Kidney epithelial cell (primary cell): ENCODE results near the gene AFF1. TPM values are rescaled to one million over a fixed set of nuclear protein-coding genes. Genes with fewer than 3 reads are reported as not detected.

Experiments used
- DNase-seq: peaks from one replicate; pipeline ENCODE4 v3.0.0-alpha.2; 2010; ENCODE audit warnings: low read depth
- H3K27me3 ChIP-seq: 2 replicates; pipeline ENCODE4 v1.6.0; 2011; ENCODE audit warnings: low read length; ENCODE audit not compliant: control insufficient read depth, insufficient read depth
- H3K36me3 ChIP-seq: 2 replicates; pipeline ENCODE4 v1.5.1; 2011; ENCODE audit warnings: low read length; ENCODE audit not compliant: control insufficient read depth, insufficient read depth
- H3K4me3 ChIP-seq: 2 replicates; pipeline ENCODE4 v1.5.1; 2011; ENCODE audit warnings: low read depth, mild to moderate bottlenecking, control low read depth, low read length
- total RNA-seq: library from RNA; depleted of rRNA; stranded (reverse); fragments of >200 nt; gene quantifications from 2 replicates; pipeline ENCODE4 v1.2.3, GENCODE V29; 2015
- TF ChIP-seq, protein P1 (sequence below): IDR thresholded peaks from 2 replicates; pipeline ENCODE4 v1.5.1; 2011; ENCODE audit warnings: mild to moderate bottlenecking, moderate library complexity, low read length, control low read depth, inconsistent platforms; ENCODE audit not compliant: insufficient read depth, poor library complexity, severe bottlenecking

Gene AFF1
- total RNA-seq, 1 donor from 2014 or later: 16.9 TPM

DNA sequence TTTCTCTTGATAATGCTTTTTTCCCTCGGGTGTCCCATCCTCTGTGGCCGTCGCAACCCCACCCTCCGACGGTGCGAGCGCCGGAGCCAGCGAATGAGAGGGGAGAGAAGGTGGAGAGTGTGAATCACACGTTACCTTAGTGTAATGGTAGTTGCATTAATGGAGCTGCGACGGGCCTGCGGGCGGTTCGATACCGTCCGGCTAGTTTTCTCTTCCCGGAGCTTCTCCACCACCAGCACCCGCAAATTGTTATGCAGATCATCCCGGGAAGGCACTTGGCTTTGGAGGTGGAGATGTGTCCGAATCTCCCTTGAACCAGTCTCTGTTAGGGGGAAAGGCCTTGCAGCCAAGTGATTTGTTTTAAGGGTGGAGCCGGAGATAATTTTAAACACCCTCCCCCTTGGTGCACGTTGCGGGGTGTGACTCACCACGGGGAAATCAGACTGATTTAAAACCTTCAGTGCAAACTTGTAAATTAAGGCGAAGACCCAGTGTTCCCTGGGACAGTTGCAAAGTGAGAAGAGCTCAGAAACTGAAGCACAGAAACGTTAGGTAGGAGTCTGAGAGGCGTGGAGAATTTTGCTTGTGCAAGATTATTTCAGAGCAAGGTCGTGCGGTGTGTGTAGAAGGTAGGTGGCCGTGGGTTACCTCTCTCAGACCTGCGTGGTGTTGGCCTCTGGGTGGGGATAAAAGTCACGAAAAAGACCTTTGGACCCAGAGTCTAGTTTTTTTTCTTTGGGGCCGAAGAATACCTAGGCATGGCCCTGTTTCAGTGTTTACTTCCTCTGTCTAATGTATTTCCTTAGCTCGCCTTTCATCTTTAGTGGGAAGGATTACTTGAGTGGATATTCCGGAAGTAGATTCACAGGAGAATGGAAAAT lies 1.3 kb downstream of the AFF1 start:
- H3K4me3 ChIP-seq: peak overlapping the region; percentile 88
- no peak for DNase-seq
- no peaks in the 10 kb centered on the region for H3K27me3 ChIP-seq
- no peaks in the 10 kb centered on the region for H3K36me3 ChIP-seq
- TF ChIP-seq, protein P1, sequence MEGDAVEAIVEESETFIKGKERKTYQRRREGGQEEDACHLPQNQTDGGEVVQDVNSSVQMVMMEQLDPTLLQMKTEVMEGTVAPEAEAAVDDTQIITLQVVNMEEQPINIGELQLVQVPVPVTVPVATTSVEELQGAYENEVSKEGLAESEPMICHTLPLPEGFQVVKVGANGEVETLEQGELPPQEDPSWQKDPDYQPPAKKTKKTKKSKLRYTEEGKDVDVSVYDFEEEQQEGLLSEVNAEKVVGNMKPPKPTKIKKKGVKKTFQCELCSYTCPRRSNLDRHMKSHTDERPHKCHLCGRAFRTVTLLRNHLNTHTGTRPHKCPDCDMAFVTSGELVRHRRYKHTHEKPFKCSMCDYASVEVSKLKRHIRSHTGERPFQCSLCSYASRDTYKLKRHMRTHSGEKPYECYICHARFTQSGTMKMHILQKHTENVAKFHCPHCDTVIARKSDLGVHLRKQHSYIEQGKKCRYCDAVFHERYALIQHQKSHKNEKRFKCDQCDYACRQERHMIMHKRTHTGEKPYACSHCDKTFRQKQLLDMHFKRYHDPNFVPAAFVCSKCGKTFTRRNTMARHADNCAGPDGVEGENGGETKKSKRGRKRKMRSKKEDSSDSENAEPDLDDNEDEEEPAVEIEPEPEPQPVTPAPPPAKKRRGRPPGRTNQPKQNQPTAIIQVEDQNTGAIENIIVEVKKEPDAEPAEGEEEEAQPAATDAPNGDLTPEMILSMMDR: no peak

DNA sequence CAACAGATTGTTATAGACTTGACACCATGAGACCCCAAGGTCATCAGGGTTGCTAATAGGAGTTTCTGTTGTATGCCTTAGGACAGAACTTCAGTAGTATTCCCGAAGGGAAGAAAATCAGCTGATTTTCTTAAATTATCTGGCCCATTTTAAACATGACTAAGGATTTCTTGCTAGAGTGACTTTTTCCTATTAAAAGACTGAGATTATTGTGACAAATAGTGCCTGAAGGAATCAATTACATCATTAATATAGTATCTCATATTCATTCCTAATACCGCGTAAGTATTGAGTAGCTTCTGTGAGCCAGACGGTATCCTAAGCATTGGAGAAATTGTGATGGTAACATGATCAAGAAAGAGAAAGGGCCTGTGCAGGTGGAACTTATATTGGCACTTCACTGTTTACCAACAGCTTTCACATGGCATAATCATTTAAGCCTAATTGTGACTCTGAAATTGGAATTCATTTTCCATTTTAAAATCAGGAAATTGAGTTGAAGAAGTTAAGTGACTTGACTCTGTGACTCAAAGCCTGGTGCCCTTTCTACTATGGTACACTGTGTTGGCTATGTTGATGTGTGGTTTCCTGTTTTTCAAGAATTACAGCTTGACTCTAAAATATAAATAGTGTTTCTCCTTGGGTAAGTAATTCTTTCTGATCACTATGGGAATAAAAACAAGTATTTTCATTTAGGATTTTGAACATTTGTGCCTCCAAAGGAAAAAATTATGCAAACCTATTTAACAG lies 4.1 kb downstream of the AFF1 start:
- H3K36me3 ChIP-seq: no peaks in the 10 kb centered on the region
- H3K27me3 ChIP-seq: no peaks in the 10 kb centered on the region
- no peak for DNase-seq
- no peak overlapping the region for H3K4me3 ChIP-seq
- TF ChIP-seq, protein P1: no peak

DNA sequence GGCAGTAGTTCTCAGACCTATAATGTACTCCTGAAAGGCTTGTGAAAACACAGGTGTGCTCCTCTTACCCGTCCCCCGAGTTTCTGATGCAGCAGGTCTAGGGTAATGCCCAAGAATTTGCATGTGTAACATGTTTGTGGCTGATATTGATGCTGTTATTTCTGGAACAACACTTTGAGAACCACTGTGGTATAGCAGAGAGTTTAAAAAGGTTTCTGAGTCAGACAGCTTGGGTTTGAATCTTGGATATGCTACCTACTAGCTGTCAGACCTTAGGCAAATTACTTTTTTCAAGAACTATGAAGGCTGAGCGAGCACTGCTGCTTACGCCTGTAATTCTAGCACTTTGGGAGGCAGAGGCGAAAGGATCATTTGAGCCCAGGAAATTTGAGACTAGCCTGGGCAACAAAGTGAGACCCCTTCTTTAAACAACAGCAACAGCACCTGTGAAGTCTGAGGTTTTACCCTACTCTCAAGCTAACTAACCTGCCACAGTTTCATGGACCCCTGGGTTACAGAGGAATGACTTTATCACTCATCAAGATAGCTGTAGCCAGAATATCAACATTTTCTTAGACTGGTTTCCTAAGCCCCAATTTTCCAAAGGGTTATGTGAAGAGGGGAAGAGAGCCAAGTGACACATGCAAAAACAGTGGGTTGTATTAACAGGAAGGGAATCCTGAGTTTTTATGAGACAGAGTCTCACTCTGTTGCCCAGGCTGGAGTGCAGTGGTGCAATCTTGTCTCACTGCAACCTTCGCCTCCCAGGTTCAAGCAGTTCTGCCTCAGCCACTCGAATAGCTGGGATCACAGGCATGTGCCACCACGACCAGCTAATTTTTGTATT lies 5.1 kb downstream of the AFF1 start:
- TF ChIP-seq, protein P1: no peak
- no peak for DNase-seq
- H3K27me3 ChIP-seq: no peaks in the 10 kb centered on the region
- no peaks in the 10 kb centered on the region for H3K36me3 ChIP-seq
- no peak overlapping the region for H3K4me3 ChIP-seq

DNA sequence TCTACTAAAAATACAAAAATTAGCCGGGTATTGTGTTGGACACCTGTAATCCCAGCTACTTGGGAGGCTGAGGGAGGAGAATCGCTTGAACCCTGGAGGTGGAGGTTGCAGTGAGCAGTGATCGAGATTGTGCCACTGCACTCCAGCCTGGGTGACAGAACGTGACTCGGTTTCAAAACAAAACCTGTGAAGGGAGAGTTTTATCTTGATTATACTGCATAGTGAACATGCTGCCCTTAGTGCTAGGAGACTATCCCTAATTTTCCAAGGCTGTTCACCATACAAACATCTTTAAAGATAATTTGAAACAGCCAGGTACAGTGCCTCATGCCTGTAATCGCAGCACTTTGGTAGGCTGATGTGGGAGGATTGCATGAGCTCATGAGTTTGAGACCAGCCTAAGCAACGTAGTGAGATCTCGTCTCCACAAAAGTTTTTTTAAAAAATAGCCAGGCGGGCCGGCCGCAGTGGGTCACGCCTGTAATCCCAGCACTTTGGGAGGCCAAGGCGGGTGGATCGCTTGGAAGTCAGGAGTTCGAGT lies 6.2 kb downstream of the AFF1 start:
- no peak for DNase-seq
- TF ChIP-seq, protein P1: no peak
- Histone ChIP-seq H3K4me3 (no peak overlapping the region), H3K27me3 (no peaks in the 10 kb centered on the region), H3K36me3 (no peaks in the 10 kb centered on the region)

DNA sequence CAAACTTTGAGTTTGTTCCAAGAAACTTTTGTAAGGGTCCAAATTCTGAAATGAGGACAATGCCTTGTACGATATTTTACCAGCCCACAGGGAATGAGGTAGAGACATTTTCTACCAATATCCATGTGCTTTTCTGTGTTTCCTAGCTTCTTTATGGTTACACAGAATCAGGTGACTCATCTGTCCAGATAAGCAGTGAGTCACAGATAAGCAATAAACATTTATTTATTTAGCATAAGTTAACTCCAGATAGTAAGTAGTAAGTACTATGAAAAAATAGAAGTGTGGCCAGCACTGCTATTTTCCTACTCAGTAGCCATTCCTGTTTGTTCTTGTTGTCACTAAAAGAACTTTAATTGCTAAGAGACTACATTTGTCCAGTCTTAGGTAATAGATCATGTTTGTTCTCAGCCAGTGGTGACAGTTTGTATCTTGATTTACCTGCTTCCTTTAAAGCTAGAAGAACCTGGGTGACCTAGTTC lies 7.4 kb downstream of the AFF1 start:
- DNase-seq: no peak
- TF ChIP-seq, protein P1: no peak
- Histone ChIP-seq H3K27me3 (no peaks in the 10 kb centered on the region), H3K36me3 (no peaks in the 10 kb centered on the region), H3K4me3 (no peak overlapping the region)
